Caco-2 (cell line): Measurements from ENCODE around the gene PECR. TPM values are rescaled to one million over a fixed set of nuclear protein-coding genes. Genes with fewer than 3 reads are reported as not detected.

Experiments
- BruUV-seq: library from RNA; stranded (reverse); fragments of 400-500 nt; replicated peaks from 2 replicates; lab custom pipeline; 2021; lab: Mats Ljungman, UMichigan
- CTCF ChIA-PET: fragments of 300-600 bp; sonication (Branson Sonifier 250); formaldehyde crosslinking; loops from one replicate; lab custom pipeline; 2022; ENCODE audit warnings: antibody characterized with exemption; lab: Charles Lee
- POLR2A ChIA-PET: fragments of 300-600 bp; sonication (Branson Sonifier 250); formaldehyde crosslinking; loops from one replicate; lab custom pipeline; 2022; ENCODE audit warnings: antibody characterized with exemption; lab: Charles Lee
- DNase-seq, 2 experiments: peaks; one replicate each; pipeline versions ENCODE4 v3.0.0 to v3.0.0-alpha.2; 2020 to 2022
- H3K27me3 ChIP-seq: replicated peaks from 2 replicates; pipeline ENCODE4 v1.6.0; 2011; ENCODE audit warnings: low read length; ENCODE audit not compliant: control insufficient read depth, insufficient read depth
- H3K36me3 ChIP-seq: 2 replicates; pipeline ENCODE4 v1.5.1; 2011; ENCODE audit warnings: low read length; ENCODE audit not compliant: control insufficient read depth, insufficient read depth
- H3K4me1 ChIP-seq: fragments of 250-450 bp; sonication (Bioruptor Pico); 2 replicates; pipeline ENCODE4 v1.5.1; 2020; ENCODE audit warnings: mild to moderate bottlenecking
- H3K4me3 ChIP-seq: 2 replicates; pipeline ENCODE4 v1.5.1; 2011; ENCODE audit warnings: low read depth, mild to moderate bottlenecking, control low read depth, low read length
- H3K9me3 ChIP-seq: fragments of 250-450 bp; sonication (Bioruptor Pico); 2 replicates; pipeline ENCODE4 v1.5.1; 2020; ENCODE audit warnings: mild to moderate bottlenecking, moderate library complexity
- H3K27ac Mint-ChIP-seq: one replicate; pipeline ENCODE4 v1.8.0; 2022; ENCODE audit warnings: mixed read lengths; ENCODE audit not compliant: unreplicated experiment
- H3K27me3 Mint-ChIP-seq: one replicate; pipeline ENCODE4 v1.8.0; 2022; ENCODE audit warnings: mixed read lengths; ENCODE audit not compliant: insufficient read depth, unreplicated experiment
- H3K36me3 Mint-ChIP-seq: one replicate; pipeline ENCODE4 v1.8.0; 2022; ENCODE audit warnings: mild to moderate bottlenecking, mixed read lengths; ENCODE audit not compliant: insufficient read depth, unreplicated experiment
- H3K4me1 Mint-ChIP-seq: one replicate; pipeline ENCODE4 v1.8.0; 2022; ENCODE audit warnings: low read depth, mixed read lengths; ENCODE audit not compliant: unreplicated experiment
- H3K4me3 Mint-ChIP-seq: one replicate; pipeline ENCODE4 v1.8.0; 2022; ENCODE audit warnings: mild to moderate bottlenecking, moderate library complexity, mixed read lengths; ENCODE audit not compliant: unreplicated experiment
- H3K9me3 Mint-ChIP-seq: one replicate; pipeline ENCODE4 v1.8.0; 2022; ENCODE audit warnings: mixed read lengths; ENCODE audit not compliant: unreplicated experiment
- intact Hi-C: fragments of 100-400 bp; cut with micrococcal nuclease; formaldehyde crosslinking; loops from one replicate; pipeline ENCODE4 v1.10.0; 2022; ENCODE audit not compliant: unreplicated experiment
- total RNA-seq: library from RNA; stranded (reverse); gene quantifications from 2 replicates; pipeline ENCODE4 v1.2.3, GENCODE V29; 2022
- TF ChIP-seq, protein P1 (sequence below), 2 experiments: fragments of 200-600 bp in 1 of 2; IDR thresholded peaks; 1 replicate in 1 of 2; 2 replicates in 1 of 2; pipeline versions ENCODE4 v1.5.1 to v1.8.0; 2011 to 2022; ENCODE audit warnings: antibody characterized with exemption in 1 of 2, control low read depth in 1 of 2, inconsistent platforms in 1 of 2, low read depth in 1 of 2, low read length in 1 of 2, mild to moderate bottlenecking in 1 of 2, moderate library complexity in 1 of 2; ENCODE audit not compliant: insufficient read depth in 1 of 2, severe bottlenecking in 1 of 2, unreplicated experiment in 1 of 2

PECR gene
- total RNA-seq, 1 experiment from 2014 or later, result 42.0 TPM

DNA sequence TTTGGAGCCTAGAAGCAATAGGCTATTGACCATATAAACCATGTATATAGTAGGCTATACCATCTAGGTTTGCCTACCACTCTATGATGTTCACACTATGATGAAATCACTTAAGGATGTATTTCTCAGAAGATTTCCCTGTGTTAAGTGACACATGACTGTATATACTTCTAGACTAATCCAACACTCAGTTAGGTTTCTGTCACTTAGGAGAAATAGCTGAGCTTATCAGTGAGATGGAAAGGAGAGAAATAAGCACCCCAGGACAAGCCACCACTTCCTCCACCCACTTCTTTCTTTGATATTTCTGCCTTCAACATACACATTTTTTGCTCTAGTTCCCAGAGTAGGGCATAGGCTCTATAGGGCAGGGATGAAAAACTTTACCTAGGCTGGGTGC, 7.8 kb downstream of the PECR start:
- no peak for DNase-seq
- intact Hi-C loops, result no loop called here
- POLR2A ChIA-PET, result no interaction called here
- H3K4me3 Mint-ChIP-seq, result no peak overlapping the region
- Histone ChIP-seq H3K36me3 (no peaks in the 10 kb centered on the region; the same call in 1 of the 2 replicates), H3K4me3 (no peak overlapping the region), H3K9me3 (no peaks in the 10 kb centered on the region), H3K27me3 (no peaks in the 10 kb centered on the region), H3K4me1 (peaks cover 16% of the 10 kb centered on the region)
- TF ChIP-seq, protein P1, sequence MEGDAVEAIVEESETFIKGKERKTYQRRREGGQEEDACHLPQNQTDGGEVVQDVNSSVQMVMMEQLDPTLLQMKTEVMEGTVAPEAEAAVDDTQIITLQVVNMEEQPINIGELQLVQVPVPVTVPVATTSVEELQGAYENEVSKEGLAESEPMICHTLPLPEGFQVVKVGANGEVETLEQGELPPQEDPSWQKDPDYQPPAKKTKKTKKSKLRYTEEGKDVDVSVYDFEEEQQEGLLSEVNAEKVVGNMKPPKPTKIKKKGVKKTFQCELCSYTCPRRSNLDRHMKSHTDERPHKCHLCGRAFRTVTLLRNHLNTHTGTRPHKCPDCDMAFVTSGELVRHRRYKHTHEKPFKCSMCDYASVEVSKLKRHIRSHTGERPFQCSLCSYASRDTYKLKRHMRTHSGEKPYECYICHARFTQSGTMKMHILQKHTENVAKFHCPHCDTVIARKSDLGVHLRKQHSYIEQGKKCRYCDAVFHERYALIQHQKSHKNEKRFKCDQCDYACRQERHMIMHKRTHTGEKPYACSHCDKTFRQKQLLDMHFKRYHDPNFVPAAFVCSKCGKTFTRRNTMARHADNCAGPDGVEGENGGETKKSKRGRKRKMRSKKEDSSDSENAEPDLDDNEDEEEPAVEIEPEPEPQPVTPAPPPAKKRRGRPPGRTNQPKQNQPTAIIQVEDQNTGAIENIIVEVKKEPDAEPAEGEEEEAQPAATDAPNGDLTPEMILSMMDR (IDR thresholded peaks at IDR 0.05; ENCODE audit: insufficient read depth in 1 of 2, low read depth in 1 of 2, low read length in 1 of 2, severe bottlenecking in 1 of 2, unreplicated experiment in 1 of 2), result no peak
- no peaks in the 10 kb centered on the region for H3K9me3 Mint-ChIP-seq
- H3K36me3 Mint-ChIP-seq, result peaks cover 14% of the 10 kb centered on the region
- no peaks in the 10 kb centered on the region for H3K27me3 Mint-ChIP-seq
- H3K4me1 Mint-ChIP-seq, result peaks cover 9% of the 10 kb centered on the region
- CTCF ChIA-PET, result no interaction called here
- BruUV-seq, result no TSS peak
- H3K27ac Mint-ChIP-seq, result peak overlapping the region; percentile 45

DNA sequence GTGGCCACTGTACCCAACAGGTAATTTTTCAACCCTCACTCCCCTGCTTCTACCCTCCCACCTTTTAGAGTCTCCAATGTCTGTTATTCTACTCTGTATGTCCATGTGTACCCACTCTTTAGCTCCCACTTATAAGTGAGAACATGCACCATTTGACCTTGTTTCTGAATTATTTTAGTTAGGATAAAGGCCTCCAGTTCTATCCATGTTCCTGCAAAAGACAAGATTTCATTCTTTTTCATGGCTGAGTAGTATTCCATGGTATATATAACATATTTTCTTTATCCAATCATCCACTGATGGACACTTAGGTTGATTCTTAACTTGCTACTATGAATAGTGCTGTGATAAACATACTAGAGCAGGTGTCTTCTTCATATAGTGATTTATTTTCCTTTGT, 9.1 kb downstream of the PECR start:
- no peak overlapping the region for H3K4me3 ChIP-seq

DNA sequence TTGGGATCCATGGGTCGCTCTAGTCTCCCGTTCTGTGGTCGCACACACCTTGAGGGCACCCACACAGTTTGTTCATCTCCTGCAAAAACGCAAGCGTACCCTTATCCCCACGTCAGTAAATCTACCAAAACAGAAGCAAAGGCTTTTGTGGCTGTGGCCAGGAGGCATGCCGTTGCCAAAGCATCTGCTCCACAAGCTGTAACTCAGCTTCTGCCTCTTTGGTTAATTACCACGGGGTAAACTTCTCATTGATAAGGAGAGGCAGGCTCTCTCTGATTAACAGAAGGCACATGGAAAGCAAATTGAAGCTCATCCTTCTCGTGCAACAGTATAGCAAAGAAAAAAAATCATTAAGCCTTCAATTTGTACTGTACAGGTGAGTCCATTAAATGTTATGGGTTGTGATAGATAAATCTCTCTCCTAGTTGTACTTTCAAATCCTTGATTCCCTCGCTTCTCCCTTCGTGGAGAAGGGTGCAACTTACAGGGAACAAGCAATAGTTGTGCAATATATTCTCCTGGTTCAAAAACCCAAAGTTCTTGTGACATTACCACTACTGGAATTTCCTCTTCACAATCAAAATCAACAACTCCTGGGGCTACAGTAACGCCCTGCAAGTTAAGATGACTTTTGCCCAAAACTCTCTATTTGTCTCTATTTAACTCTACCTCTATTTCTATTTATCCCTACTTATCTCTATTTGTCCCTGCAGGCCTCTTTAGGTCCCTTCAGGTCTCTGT, 10.3 kb downstream of the PECR start:
- H3K4me3 Mint-ChIP-seq, result no peak overlapping the region
- no peak overlapping the region for H3K27ac Mint-ChIP-seq
- no peaks in the 10 kb centered on the region; the same call in 1 of the 2 replicates for H3K36me3 ChIP-seq
- H3K4me1 ChIP-seq, result peaks cover 11% of the 10 kb centered on the region
- ChIA-PET CTCF (no interaction called here), POLR2A (no interaction called here)
- peaks cover 14% of the 10 kb centered on the region for H3K36me3 Mint-ChIP-seq
- no TSS peak for BruUV-seq
- no peak overlapping the region for H3K4me3 ChIP-seq
- no peaks in the 10 kb centered on the region for H3K9me3 ChIP-seq
- no peaks in the 10 kb centered on the region for H3K9me3 Mint-ChIP-seq
- no peaks in the 10 kb centered on the region for H3K27me3 ChIP-seq
- intact Hi-C loops, result no loop called here
- peaks cover 8% of the 10 kb centered on the region for H3K4me1 Mint-ChIP-seq
- no peaks in the 10 kb centered on the region for H3K27me3 Mint-ChIP-seq
- no peak for DNase-seq
- TF ChIP-seq, protein P1 (IDR thresholded peaks at IDR 0.05; ENCODE audit: insufficient read depth in 1 of 2, low read depth in 1 of 2, low read length in 1 of 2, severe bottlenecking in 1 of 2, unreplicated experiment in 1 of 2), result no peak

More for the DNA sequence above, 9.1 kb downstream of the PECR start:
- TF ChIP-seq, protein P1 (IDR thresholded peaks at IDR 0.05; ENCODE audit: insufficient read depth in 1 of 2, low read depth in 1 of 2, low read length in 1 of 2, severe bottlenecking in 1 of 2, unreplicated experiment in 1 of 2), result no peak
- H3K27ac Mint-ChIP-seq, result no peak overlapping the region
- POLR2A ChIA-PET, result no interaction called here
- no peak for DNase-seq
- no peaks in the 10 kb centered on the region for H3K27me3 Mint-ChIP-seq
- H3K36me3 ChIP-seq, result no peaks in the 10 kb centered on the region; the same call in 1 of the 2 replicates
- H3K4me3 Mint-ChIP-seq, result no peak overlapping the region
- H3K27me3 ChIP-seq, result no peaks in the 10 kb centered on the region
- BruUV-seq, result no TSS peak
- CTCF ChIA-PET, result no interaction called here
- intact Hi-C loops, result no loop called here
- H3K4me1 Mint-ChIP-seq, result peaks cover 9% of the 10 kb centered on the region
- no peaks in the 10 kb centered on the region for H3K9me3 Mint-ChIP-seq
- H3K9me3 ChIP-seq, result no peaks in the 10 kb centered on the region
- H3K36me3 Mint-ChIP-seq, result peaks cover 14% of the 10 kb centered on the region
- peaks cover 14% of the 10 kb centered on the region for H3K4me1 ChIP-seq
